ENCODE data around the gene KIFC3.
"Not testable (repeated sequence)": the region's sequence is repeated elsewhere in the genome, so short reads cannot be mapped to it uniquely, and the experiment has no call there.

The KIFC3 gene

GRCh38 chr16:57788951-57789350 lies 13.3 kb downstream of the KIFC3 start:
- DNase-seq (ENCODE audit: low read depth in 2 of 2, low spot score in 1 of 2) = no peak

DNA sequence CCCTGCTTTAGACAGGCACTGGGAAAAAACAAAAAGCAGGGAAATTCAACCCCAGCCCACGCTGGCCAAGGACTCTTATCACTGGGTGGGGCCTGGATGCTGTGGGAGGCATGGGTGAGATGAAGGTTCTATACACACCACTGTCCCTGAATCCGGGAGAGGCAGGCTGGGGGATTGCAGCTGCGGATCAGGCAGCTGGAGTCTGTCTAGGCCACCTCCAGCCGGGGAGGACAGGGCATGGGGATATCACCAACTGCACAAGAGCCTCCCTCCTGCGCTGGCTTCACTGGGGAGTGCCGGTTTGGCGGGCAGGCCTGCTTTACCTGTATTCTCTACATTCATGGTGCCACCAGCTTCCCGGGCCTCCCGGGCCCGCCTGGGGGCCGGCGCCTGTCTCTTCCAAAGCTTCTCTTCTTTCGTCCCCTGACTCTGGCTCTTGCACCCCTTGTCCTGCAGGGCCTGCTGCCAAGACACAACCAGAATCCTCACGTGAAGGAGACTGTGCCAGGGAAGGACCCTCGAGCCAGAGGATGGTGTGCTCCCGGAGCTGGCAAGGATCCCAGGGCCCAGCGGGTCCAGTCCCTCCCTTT lies 13.9 kb downstream of the KIFC3 start:
- DNase-seq (ENCODE audit: low read depth in 2 of 2, low spot score in 1 of 2) = no peak

DNA sequence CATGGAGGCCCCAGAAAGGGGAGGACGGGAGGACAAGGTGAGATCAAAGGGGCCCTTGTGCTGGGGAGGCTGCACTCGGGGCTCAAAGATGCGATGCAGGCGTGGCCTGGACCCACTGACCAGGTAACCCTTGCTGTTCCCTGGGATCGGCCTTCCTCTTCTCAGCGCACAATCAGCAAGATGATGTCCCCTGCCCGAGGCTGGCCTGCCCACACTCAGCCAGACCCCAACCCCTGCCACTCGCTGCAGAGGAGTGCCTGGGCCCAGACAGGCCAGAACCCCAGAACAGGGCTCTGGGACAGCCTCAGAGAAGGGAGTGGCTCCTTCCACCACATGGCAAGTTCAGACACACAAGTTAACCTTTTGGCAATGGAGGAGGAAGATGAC lies 14.8 kb downstream of the KIFC3 start:
- no peak for DNase-seq (ENCODE audit: low read depth in 2 of 2, low spot score in 1 of 2)

DNA sequence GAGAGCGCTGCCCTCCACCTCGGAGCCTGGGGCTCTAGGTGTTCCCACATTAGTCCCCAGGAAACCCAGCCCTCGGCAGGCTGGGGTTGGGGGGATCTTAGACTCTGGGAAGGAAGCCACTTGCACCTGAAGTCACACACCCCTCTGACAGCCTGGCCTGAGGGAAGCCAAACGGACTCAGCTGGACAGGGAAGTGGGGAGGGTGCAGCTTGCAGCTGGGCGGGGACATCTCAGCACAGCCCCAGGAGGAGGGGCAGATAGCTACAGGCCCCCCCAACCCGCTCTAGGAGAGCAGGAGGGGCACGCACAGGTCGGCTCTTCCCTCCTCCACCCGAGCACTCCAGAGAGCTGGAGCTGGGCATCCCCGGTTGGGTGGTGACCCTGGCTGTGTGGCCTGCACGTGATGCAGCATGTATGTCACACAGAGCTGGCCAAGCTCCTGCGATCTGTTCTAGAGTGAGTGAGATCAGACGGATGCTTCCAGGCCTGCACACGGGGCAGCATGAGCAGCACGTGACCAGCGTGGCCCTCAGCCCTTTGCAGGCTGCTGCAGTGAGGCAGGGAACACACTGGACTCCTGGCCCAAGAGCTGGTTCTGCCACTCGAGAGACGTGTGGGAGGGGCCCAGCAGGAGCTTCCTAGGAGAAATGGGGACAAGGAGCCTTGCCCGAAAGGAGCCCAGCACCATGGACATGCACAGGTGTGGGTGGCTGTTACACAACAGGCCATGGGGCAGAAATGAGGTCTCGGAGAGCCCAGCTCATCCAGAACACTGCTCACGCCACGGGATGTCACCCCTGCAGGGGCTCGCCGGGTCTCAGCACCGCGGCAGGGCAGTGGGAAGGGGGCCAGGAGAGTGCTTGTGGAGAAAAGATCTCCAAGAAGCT lies 15.4 kb downstream of the KIFC3 start:
- DNase-seq (ENCODE audit: low read depth in 2 of 2, low spot score in 1 of 2) = no peak

GRCh38 chr16:57785924-57786323 lies 16.4 kb downstream of the KIFC3 start:
- DNase-seq (ENCODE audit: low read depth in 2 of 2, low spot score in 1 of 2) = no peak

DNA sequence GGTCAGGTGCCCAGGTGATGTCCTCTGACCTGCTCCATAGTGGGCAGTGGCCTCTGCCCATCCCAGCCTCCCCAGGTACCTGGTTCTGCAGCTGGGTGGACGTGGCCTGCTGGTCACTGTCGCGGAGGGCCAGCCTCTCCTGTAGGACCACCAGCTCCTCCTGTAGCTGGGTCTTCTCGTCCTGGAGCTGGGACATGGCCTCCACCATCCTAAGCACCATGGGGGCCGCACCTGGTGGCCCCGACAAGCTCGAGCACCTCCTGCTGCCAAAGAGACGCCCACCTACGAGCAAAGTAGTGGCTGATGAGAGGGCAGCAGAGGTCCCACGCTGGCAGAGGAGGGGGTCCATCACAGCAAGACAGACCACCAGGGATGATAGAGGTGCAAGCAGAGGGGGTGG lies 16.9 kb downstream of the KIFC3 start:
- DNase-seq (ENCODE audit: low read depth in 2 of 2, low spot score in 1 of 2) = no peak

DNA sequence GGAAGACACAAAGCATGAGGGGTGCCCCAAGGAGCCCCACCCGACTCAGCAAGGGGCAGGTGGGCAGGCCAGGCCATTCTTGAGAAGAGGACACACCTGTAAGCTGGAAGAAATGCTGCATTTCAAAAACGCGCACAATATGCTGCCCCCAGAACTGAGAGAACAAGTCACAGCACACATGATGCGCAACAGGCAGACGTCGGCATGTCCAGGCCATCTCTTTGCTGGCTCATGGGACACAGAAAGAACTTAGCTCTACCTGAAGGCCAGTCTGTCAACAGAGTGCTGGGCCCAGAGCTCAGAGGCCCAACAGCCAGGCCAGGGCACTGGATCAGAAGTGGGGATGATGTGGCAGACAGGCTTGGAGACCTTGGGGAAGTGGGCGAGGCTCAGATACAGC lies 18.0 kb downstream of the KIFC3 start:
- DNase-seq (ENCODE audit: low read depth in 2 of 2, low spot score in 1 of 2) = no peak

DNA sequence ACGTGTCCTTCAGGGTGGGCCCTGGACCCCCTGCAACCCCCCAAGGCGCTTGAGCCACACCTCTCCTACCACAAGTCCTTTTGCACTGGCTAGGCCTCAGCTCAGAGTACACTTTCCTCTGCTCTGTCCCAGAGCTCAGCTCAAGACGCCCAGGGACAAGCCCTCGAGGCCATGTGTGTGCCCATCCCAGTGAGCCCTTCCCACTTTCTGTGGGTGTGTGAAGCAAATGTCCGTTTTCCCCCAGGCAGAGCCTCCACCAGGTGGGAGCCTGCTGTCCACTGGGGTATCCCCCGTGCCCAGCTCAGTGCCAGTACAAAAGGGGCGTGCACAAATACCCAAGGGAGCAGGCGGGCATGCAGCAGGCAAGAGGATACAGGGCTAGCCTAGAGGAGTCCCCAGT lies 18.4 kb downstream of the KIFC3 start:
- DNase-seq (ENCODE audit: low read depth in 2 of 2, low spot score in 1 of 2) = no peak

DNA sequence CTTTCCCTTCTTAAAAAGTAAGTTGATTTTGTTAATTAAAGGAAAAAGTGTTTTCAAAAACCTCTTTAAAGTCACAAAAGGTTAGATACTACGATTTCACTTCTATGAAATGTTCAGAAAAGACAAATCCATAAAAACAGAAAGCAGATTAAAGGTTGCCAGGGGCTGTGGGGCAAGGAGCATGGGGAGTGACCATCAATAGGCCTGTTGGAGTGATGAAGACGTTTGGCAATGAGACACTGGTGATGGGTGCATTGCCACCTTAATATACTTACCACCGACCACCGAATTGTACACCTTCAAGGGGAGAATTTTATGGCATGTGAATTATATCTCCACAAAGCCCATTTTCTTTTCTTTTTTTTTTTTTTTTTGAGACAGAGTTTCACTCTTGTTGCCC lies 19.2 kb downstream of the KIFC3 start:
- no peak for DNase-seq (ENCODE audit: low read depth in 2 of 2, low spot score in 1 of 2)

GRCh38 chr16:57782607-57783055 lies 19.7 kb downstream of the KIFC3 start:
- DNase-seq (ENCODE audit: low read depth in 2 of 2, low spot score in 1 of 2) = not testable (repeated sequence)

- no peak for DNase-seq (ENCODE audit: low read depth in 2 of 2, low spot score in 1 of 2)
Measured at GRCh38 chr16:57781741-57782606, 20.3 kb downstream of the KIFC3 start.

DNA sequence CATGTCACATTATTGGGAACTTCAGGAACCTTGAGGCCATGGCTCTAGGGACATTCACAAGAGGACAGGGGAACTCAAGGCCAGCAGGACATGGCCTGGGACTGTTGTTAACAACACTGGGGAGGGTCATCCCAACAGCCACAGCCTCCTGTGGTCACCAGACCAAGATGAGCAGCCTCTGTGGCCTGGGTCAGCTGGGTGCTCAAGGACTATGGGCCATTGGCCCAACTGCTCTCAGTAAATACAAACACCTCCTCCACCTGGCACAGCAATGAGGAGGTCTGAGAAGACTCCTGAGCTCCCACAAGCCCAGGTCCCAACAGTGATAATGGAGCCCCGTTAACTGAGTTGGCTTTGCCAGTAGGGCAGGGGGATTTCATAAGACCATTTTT lies 20.9 kb downstream of the KIFC3 start:
- no peak for DNase-seq (ENCODE audit: low read depth in 2 of 2, low spot score in 1 of 2)

DNA sequence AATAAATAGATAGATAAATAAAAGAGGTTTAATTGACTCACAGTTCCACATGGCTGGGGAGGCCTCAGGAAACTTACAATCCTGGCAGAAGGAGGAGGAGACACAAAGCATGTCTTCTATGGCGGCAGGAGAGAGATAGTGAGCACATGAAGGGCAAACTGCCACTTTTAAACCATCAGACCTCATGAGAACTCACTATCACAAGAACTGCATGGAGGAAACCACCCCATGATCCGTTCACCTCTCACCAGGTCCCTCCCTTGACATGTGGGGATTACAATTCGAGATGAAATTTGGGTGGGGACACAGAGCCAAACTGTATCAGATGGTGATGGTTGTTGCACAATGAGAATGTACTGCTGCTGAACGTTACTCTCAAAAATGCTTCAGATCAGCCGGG lies 22.5 kb downstream of the KIFC3 start:
- DNase-seq (ENCODE audit: low read depth in 2 of 2, low spot score in 1 of 2) = not testable (repeated sequence)

DNA sequence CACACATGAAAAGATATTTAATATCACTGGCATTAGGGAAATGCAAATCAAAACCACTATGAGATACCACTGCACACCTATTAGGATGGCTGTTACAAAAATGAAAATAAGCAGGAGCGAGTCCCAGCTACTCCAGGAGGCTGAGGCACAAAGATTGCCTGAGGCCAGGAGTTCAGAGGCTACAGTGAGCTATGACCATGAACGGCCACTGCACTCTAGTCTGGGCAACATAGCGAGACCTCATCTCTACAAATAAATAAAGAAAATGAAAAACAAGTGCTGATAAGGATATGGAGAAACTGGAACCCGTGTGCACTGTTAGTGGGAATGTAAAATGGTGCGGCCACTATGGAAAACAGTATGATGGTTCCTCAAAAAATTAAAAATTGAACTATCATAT lies 23.6 kb downstream of the KIFC3 start:
- no peak for DNase-seq (ENCODE audit: low read depth in 2 of 2, low spot score in 1 of 2)

DNA sequence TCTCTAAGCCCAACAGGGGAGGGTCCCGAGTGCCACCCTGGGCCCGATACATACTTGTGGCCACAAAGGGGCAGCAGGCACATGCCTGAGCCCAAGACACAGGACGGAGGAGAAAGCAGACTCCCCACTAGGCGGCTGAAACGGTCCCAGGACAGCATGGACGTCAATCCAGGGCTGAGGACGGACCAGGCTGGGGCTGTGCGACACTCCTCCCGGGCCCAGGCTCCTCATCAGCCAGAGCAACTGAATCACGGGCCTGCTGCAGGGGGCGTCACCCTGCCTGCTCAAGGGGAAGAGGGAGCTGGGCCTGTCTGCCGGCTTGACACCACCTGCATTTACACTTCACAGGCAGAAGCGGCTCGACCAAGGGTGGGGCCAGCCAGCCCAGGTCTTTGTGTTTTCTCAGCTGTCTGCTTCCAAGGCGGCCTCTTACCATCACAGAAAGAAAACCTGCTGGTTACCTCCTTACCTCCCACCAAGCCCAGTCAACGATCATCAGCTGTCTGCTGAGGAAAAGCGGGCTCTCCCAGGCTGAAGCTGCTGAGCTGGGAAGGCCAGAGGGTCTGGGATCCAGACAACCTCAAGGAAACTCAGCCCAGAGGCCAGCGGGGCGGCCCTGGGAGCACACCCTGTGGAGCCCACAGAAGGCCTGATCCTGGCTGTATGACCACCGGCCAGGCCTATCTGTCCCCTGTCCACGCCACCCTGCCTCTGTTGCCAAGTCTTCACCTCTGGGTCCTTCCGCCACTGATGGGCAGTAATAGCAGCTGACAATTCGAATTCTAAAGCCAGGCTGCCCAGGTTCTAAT lies 26.4 kb downstream of the KIFC3 start:
- DNase-seq (ENCODE audit: low read depth in 2 of 2, low spot score in 1 of 2) = no peak

- DNase-seq (ENCODE audit: low read depth in 2 of 2, low spot score in 1 of 2) = no peak
Measured at GRCh38 chr16:57774705-57775285, 27.5 kb downstream of the KIFC3 start.

- no peak for DNase-seq (ENCODE audit: low read depth in 2 of 2, low spot score in 1 of 2)
Measured at GRCh38 chr16:57773655-57774295, 28.5 kb downstream of the KIFC3 start.

DNA sequence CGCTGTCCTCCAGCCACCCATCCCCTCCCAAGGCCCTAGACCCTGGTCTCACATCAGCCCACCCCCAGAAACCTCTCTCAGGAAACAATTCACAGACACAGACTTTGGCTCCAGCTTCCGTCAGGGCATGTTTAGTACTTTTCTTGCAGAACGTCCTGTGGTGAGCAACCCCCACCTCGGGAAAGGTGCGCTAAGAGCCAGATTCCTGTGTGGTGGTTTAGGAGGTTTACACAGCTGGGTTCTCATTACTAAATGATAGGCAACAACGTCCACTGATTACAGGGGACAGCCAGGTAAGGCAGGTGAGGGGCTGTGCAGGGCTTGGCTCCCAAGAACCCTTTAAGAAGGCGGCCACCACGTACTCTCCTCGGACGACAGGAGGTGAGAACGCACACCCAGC lies 29.3 kb downstream of the KIFC3 start:
- DNase-seq (ENCODE audit: low read depth in 2 of 2, low spot score in 1 of 2) = no peak

- DNase-seq (ENCODE audit: low read depth in 2 of 2, low spot score in 1 of 2) = no peak
Measured at GRCh38 chr16:57771141-57771785, 31.0 kb downstream of the KIFC3 start.

DNA sequence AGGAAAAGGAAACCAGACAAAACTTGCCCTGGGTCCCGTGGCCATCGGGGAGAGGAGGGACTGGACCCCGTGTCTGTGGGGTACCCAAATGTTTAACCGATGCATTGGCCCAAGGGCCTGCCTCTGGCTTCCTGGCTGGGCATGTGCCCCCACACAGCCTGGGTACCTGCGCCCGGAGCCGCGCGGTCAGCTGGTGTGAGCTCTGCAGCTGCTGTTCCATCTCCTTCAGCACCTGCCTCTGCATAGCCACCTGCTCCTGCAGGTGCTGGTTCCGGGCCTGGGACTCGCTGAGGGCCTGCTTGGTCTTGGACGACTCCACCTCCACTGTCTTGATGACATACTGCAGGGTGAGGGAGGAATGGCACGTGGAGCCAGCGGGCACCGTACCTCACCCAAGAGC lies 31.9 kb downstream of the KIFC3 start:
- no peak for DNase-seq (ENCODE audit: low read depth in 2 of 2, low spot score in 1 of 2)

All from stimulated activated CD8-positive, alpha-beta memory T cell treated with anti-CD3 and anti-CD28 coated beads, Interleukin-4, amount 100 ng/mL, for 1 hour (primary cell).